Keratinocyte (primary cell): ENCODE results near the gene CSGALNACT2. TPM values are rescaled to one million over a fixed set of nuclear protein-coding genes. Genes with fewer than 3 reads are reported as not detected.
"Not testable (repeated sequence)": the region's sequence is repeated elsewhere in the genome, so short reads cannot be mapped to it uniquely, and the experiment has no call there.

Experiments
- DNase-seq: peaks from one replicate; pipeline ENCODE4 v3.0.0-alpha.2; 2011; ENCODE audit warnings: low read depth, missing footprints, low spot score
- FAIRE-seq: peaks from 2 replicates; lab custom pipeline; 2011; peaks lifted over from hg19 to GRCh38; lab: Jason Lieb, UNC
- H2AFZ ChIP-seq: 2 replicates; pipeline ENCODE4 v1.6.0; 2012; ENCODE audit warnings: low read length, control low read depth, inconsistent platforms; ENCODE audit not compliant: control insufficient read depth
- H3K27ac ChIP-seq: 2 replicates; pipeline ENCODE4 v1.5.1; 2011; ENCODE audit warnings: low read length; ENCODE audit not compliant: control insufficient read depth, insufficient read depth
- H3K27me3 ChIP-seq: 3 replicates; pipeline ENCODE4 v1.6.0; 2011; ENCODE audit warnings: low read length; ENCODE audit not compliant: control insufficient read depth, insufficient read depth; ENCODE audit errors: extremely low read depth
- H3K36me3 ChIP-seq, 2 experiments: 2 replicates in 1 of 2; 3 replicates in 1 of 2; pipeline ENCODE4 v1.5.1; 2011; ENCODE audit warnings: low read length in 2 of 2, mild to moderate bottlenecking in 1 of 2; ENCODE audit not compliant: control insufficient read depth in 2 of 2, insufficient read depth in 2 of 2; ENCODE audit errors: extremely low read depth in 1 of 2
- H3K4me1 ChIP-seq: 3 replicates; pipeline ENCODE4 v1.5.1; 2011; ENCODE audit warnings: low read length; ENCODE audit not compliant: control insufficient read depth, insufficient read depth; ENCODE audit errors: extremely low read depth
- H3K4me2 ChIP-seq: 3 replicates; pipeline ENCODE4 v1.6.0; 2011; ENCODE audit warnings: low read depth, low read length; ENCODE audit not compliant: control insufficient read depth, insufficient read depth; ENCODE audit errors: extremely low read depth
- H3K4me3 ChIP-seq, 3 experiments: fragments of 200-600 bp in 1 of 3; sonication (generic) in 1 of 3; 2 replicates in 2 of 3; 3 replicates in 1 of 3; pipeline ENCODE4 v1.5.1; 2011 to 2016; ENCODE audit warnings: low read length in 3 of 3, mild to moderate bottlenecking in 3 of 3, control low read depth in 2 of 3, inconsistent platforms in 1 of 3, low read depth in 1 of 3, mixed read lengths in 1 of 3, mixed run types in 1 of 3, moderate library complexity in 1 of 3; ENCODE audit not compliant: control insufficient read depth in 2 of 3, insufficient read depth in 2 of 3; ENCODE audit errors: extremely low read depth in 1 of 3
- H3K79me2 ChIP-seq: 2 replicates; pipeline ENCODE4 v1.6.0; 2012; ENCODE audit warnings: low read length; ENCODE audit not compliant: control insufficient read depth, insufficient read depth
- H3K9ac ChIP-seq: 3 replicates; pipeline ENCODE4 v1.6.0; 2011; ENCODE audit warnings: low read length; ENCODE audit not compliant: control insufficient read depth, insufficient read depth; ENCODE audit errors: extremely low read depth
- H3K9me1 ChIP-seq: 3 replicates; pipeline ENCODE4 v1.6.0; 2011; ENCODE audit warnings: low read length; ENCODE audit not compliant: control insufficient read depth, insufficient read depth; ENCODE audit errors: extremely low read depth
- H3K9me3 ChIP-seq: 2 replicates; pipeline ENCODE4 v1.5.1; 2012; ENCODE audit warnings: low read depth, low read length; ENCODE audit not compliant: control insufficient read depth
- H4K20me1 ChIP-seq: 3 replicates; pipeline ENCODE4 v1.6.0; 2011; ENCODE audit warnings: low read length; ENCODE audit not compliant: control insufficient read depth, insufficient read depth; ENCODE audit errors: extremely low read depth
- EZH2 ChIP-seq: IDR thresholded peaks from one replicate; pipeline ENCODE4 v1.6.1; 2012; ENCODE audit warnings: inconsistent platforms, mild to moderate bottlenecking, low read length, moderate library complexity
- dilution Hi-C: fragments of 300-500 bp; cut with MboI; formaldehyde crosslinking; loops from one replicate; pipeline ENCODE4 v1.7.0; 2020; ENCODE audit warnings: low sequenced_read_pairs; ENCODE audit not compliant: extremely low pct_ligation_motif_present
- polyA plus RNA-seq, 5 experiments: library from polyadenylated mRNA; depleted of rRNA in 3 of 5; stranded (reverse) in 3 of 5; stranded (forward) in 1 of 5; unstranded in 1 of 5; fragments of >200 nt; gene quantifications; 1 replicate in 1 of 5; 2 replicates in 3 of 5; 3 replicates in 1 of 5; pipeline versions ENCODE4 v1.2.1 to v1.2.3, GENCODE V29; 2011 to 2012; ENCODE audit warnings: missing spikeins in 2 of 5, low read depth in 1 of 5, low replicate concordance in 1 of 5
- TF ChIP-seq, protein P1 (sequence below), 3 experiments: IDR thresholded peaks in 1 of 3; conservative IDR thresholded peaks in 1 of 3; optimal IDR thresholded peaks in 1 of 3; 2 replicates in 2 of 3; 3 replicates in 1 of 3; pipeline versions ENCODE3 to v1.5.1; 2011; ENCODE audit warnings: low read length in 3 of 3, mild to moderate bottlenecking in 3 of 3, moderate library complexity in 2 of 3, control low read depth in 1 of 3, inconsistent platforms in 1 of 3; ENCODE audit not compliant: insufficient read depth in 2 of 3; ENCODE audit errors: extremely low read depth in 1 of 3

The CSGALNACT2 gene
- polyA plus RNA-seq, 1 donor (not counting 4 experiments of a cell fraction or from before 2014, with no cell fraction given), result 19.7 TPM

DNA sequence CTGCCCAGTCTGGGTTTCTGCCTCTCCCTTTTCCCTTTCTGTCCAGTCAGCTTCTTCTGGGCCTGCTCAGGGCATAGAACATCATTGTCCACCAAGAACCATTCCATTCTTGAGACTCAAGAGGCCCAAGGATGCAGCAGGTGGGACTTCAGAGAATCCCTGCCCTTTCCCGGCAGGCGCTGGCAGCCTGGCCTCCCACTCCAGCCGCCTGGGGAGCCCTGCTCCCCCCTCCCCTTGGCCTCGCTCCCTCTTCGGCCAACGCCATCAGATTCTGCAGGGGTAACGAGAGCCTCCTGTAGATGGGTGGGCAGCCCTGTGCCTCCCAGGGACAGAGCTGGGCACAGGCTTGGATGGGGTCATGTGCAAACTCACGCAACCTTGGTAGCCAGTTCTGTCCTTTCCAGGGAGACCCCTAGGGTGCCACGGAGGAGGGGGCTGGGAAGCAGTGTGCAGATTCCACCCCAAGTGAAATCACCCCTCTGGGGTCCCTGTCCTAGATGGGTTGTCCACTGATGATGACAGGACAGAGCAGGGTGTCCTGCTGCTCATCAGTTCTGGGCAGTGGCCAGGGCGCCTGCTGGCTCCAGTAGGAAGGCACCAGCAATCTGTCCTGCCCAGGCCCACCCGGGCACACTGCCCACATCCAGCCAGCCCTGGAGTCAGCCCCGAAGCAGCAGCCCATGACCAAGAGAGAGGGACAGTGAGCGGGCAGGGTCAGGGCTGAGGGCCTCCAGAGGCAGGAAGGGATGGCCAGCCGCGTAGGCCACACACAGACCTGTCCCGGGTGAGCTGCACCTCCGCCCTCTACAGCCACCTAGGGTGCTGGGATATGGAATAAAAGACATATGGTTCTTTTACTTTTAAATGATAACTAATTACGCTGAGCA, 80.9 kb downstream of the CSGALNACT2 start:
- Histone ChIP-seq H3K27ac (no peak overlapping the region), H3K9ac (no peak overlapping the region), H3K9me1 (no peaks in the 10 kb centered on the region), H3K79me2 (no peaks in the 10 kb centered on the region), H3K27me3 (peaks cover 37% of the 10 kb centered on the region), H3K4me3 (no peak overlapping the region), H3K4me1 (no peaks in the 10 kb centered on the region), H3K36me3 (no peaks in the 10 kb centered on the region), H2AFZ (no peak overlapping the region), H3K4me2 (no peak overlapping the region), H4K20me1 (no peaks in the 10 kb centered on the region), H3K9me3 (no peaks in the 10 kb centered on the region)
- DNase-seq (no peak), FAIRE-seq (no peak)
- TF ChIP-seq, protein P1, sequence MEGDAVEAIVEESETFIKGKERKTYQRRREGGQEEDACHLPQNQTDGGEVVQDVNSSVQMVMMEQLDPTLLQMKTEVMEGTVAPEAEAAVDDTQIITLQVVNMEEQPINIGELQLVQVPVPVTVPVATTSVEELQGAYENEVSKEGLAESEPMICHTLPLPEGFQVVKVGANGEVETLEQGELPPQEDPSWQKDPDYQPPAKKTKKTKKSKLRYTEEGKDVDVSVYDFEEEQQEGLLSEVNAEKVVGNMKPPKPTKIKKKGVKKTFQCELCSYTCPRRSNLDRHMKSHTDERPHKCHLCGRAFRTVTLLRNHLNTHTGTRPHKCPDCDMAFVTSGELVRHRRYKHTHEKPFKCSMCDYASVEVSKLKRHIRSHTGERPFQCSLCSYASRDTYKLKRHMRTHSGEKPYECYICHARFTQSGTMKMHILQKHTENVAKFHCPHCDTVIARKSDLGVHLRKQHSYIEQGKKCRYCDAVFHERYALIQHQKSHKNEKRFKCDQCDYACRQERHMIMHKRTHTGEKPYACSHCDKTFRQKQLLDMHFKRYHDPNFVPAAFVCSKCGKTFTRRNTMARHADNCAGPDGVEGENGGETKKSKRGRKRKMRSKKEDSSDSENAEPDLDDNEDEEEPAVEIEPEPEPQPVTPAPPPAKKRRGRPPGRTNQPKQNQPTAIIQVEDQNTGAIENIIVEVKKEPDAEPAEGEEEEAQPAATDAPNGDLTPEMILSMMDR (optimal IDR thresholded peaks at IDR 0.05 in 1 of 3, IDR thresholded peaks at IDR 0.05 in 1 of 3, conservative IDR thresholded peaks at IDR 0.05 in 1 of 3; ENCODE audit: extremely low read depth in 1 of 3, insufficient read depth in 2 of 3, low read length in 3 of 3), result no peak
- TF ChIP-seq EZH2, result no peak
- dilution Hi-C loops, result no loop called here

DNA sequence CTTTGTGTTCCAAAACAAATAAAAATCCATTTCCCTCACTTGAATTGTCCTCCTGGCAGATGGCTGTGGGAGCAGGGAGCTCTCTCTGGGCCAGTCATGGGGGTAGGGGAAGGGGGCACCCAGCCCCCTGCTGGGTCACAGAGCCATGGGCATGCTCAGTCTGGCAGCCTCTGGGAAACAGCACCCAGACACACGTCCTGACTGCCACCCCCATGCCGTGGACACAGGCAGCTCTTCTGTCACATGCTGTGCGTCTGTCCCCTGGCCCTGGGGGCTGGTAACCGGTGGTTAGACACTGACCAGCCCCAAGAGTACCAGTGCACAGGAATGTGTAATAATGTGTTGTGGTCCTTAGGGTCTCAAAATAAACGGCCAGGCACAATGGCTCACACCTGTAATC, 81.6 kb downstream of the CSGALNACT2 start:
- no peaks in the 10 kb centered on the region for H3K9me1 ChIP-seq
- no peaks in the 10 kb centered on the region for H3K9me3 ChIP-seq
- H2AFZ ChIP-seq, result no peak overlapping the region
- no peak overlapping the region for H3K27ac ChIP-seq
- peaks cover 37% of the 10 kb centered on the region for H3K27me3 ChIP-seq
- H3K4me1 ChIP-seq, result no peaks in the 10 kb centered on the region
- dilution Hi-C loops, result no loop called here
- DNase-seq (no peak), FAIRE-seq (no peak)
- no peaks in the 10 kb centered on the region for H3K79me2 ChIP-seq
- no peaks in the 10 kb centered on the region for H4K20me1 ChIP-seq
- H3K36me3 ChIP-seq, result no peaks in the 10 kb centered on the region
- no peak overlapping the region for H3K4me3 ChIP-seq
- no peak overlapping the region for H3K4me2 ChIP-seq
- no peak for TF ChIP-seq EZH2
- TF ChIP-seq, protein P1 (optimal IDR thresholded peaks at IDR 0.05 in 1 of 3, IDR thresholded peaks at IDR 0.05 in 1 of 3, conservative IDR thresholded peaks at IDR 0.05 in 1 of 3; ENCODE audit: extremely low read depth in 1 of 3, insufficient read depth in 2 of 3, low read length in 3 of 3), result no peak
- no peak overlapping the region for H3K9ac ChIP-seq

DNA sequence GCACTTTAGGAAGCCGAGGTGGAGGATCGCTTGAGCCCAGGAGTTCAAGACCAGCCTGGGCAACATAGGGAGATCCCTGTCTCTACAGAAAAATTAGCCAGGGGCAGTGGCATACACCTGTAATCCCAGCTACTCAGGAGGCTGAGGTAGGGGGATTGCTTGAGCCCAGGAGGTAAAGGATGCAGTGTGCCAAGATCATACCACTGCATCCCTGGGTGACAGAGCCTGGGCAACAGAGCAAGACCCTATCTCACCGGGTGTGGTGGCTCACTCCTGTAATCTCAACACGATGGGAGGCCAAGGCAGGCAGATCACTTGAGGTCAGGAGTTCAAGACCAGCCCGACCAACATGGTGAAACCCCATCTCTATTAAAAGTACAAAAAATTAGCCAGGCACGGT, 82.0 kb downstream of the CSGALNACT2 start:
- H3K9me1 ChIP-seq, H3K9ac ChIP-seq, H3K4me1 ChIP-seq, H3K36me3 ChIP-seq, H3K4me2 ChIP-seq, H3K4me3 ChIP-seq, dilution Hi-C loops, H3K27ac ChIP-seq, H3K9me3 ChIP-seq, DNase-seq, H2AFZ ChIP-seq, H3K79me2 ChIP-seq, FAIRE-seq, H4K20me1 ChIP-seq: not testable (repeated sequence)
- peaks cover 34% of the 10 kb centered on the region for H3K27me3 ChIP-seq
